HCT116 (cell line): Measurements from ENCODE around the gene TMTC2. TPM values are rescaled to one million over a fixed set of nuclear protein-coding genes. Genes with fewer than 3 reads are reported as not detected.

Experiments
- ATAC-seq: fragments of 200-7000 bp; cut with Tn5 transposase; 2 replicates; pipeline ENCODE4 v1.9.1; 2020; ENCODE audit warnings: mild to moderate bottlenecking, moderate library complexity
- BruUV-seq: library from RNA; stranded (reverse); fragments of 400-500 nt; replicated peaks from 2 replicates; lab custom pipeline; 2021; lab: Mats Ljungman, UMichigan
- CTCF ChIA-PET: fragments of 300-600 bp; sonication (Branson Sonifier 250); formaldehyde crosslinking; loops from one replicate; lab custom pipeline; 2021; ENCODE audit warnings: antibody characterized with exemption; lab: Charles Lee
- POLR2A ChIA-PET: fragments of 300-600, 350-600 bp; sonication (Branson Sonifier 250); formaldehyde crosslinking; loops from one replicate; lab custom pipeline; 2021; ENCODE audit warnings: antibody characterized with exemption; lab: Charles Lee
- RAD21 ChIA-PET, 2 experiments: fragments of 300-600 bp; sonication (Branson Sonifier 250); formaldehyde crosslinking; loops; one replicate each; lab custom pipeline; 2023; ENCODE audit warnings: low total read pairs in 2 of 2; ENCODE audit not compliant: uncharacterized antibody in 2 of 2, unreplicated experiment in 2 of 2, low non-redundant PET in 1 of 2; lab: Charles Lee
- DNase-seq: peaks from one replicate; pipeline ENCODE4 v3.0.0-alpha.2; 2010; ENCODE audit warnings: low read depth, low spot score
- H2AFZ ChIP-seq: fragments of 200-600 bp; shearing (Covaris generic), sonication (generic); 2 replicates; pipeline ENCODE4 v1.6.1; 2017; ENCODE audit warnings: low read depth, mixed run types, mixed read lengths, antibody characterized with exemption, low read length; ENCODE audit not compliant: poor library complexity, severe bottlenecking
- H3K27ac ChIP-seq: 2 replicates; pipeline ENCODE4 v1.5.1; 2012; ENCODE audit warnings: low read depth, low read length
- H3K27me3 ChIP-seq: fragments of 200-600 bp; sonication (generic); 2 replicates; pipeline ENCODE4 v1.6.1; 2016; ENCODE audit warnings: mixed run types, low read length, mixed read lengths; ENCODE audit not compliant: insufficient read depth
- H3K36me3 ChIP-seq, 2 experiments: fragments of 200-500 bp in 1 of 2; fragments of 200-600 bp in 1 of 2; sonication (Bioruptor generic) in 1 of 2; sonication (generic) in 1 of 2; 2 replicates each; pipeline versions ENCODE4 v1.5.1 to v1.6.1; 2014 to 2016; ENCODE audit warnings: low read length in 2 of 2, inconsistent platforms in 1 of 2, mixed read lengths in 1 of 2, mixed run types in 1 of 2; ENCODE audit not compliant: insufficient read depth in 2 of 2, control insufficient read depth in 1 of 2
- H3K4me1 ChIP-seq, 2 experiments: fragments of 200-600 bp in 1 of 2; sonication (generic) in 1 of 2; 2 replicates each; pipeline versions ENCODE4 v1.5.1 to v1.6.1; 2012 to 2017; ENCODE audit warnings: low read length in 2 of 2, inconsistent platforms in 1 of 2, mild to moderate bottlenecking in 1 of 2, mixed read lengths in 1 of 2, mixed run types in 1 of 2, moderate library complexity in 1 of 2; ENCODE audit not compliant: insufficient read depth in 2 of 2, control insufficient read depth in 1 of 2
- H3K4me2 ChIP-seq: fragments of 200-600 bp; sonication (generic); 2 replicates; pipeline ENCODE4 v1.6.1; 2017; ENCODE audit warnings: mixed run types, low read length, mixed read lengths
- H3K4me3 ChIP-seq, 2 experiments: fragments of 200-600 bp in 1 of 2; sonication (generic) in 1 of 2; replicated peaks in 1 of 2; 2 replicates each; pipeline ENCODE4 v1.5.1; 2011 to 2016; ENCODE audit warnings: low read length in 2 of 2, control low read depth in 1 of 2, low read depth in 1 of 2, mild to moderate bottlenecking in 1 of 2, mixed read lengths in 1 of 2, mixed run types in 1 of 2
- H3K79me2 ChIP-seq: fragments of 200-600 bp; sonication (generic); 2 replicates; pipeline ENCODE4 v1.6.1; 2017; ENCODE audit warnings: mild to moderate bottlenecking, mixed run types, low read length, moderate library complexity, mixed read lengths; ENCODE audit not compliant: insufficient read depth
- H3K9ac ChIP-seq: fragments of 200-600 bp; sonication (generic); 2 replicates; pipeline ENCODE4 v1.6.1; 2016; ENCODE audit warnings: low read length, mixed read lengths
- H3K9me2 ChIP-seq: fragments of 200-600 bp; sonication (generic), shearing (Covaris generic); 2 replicates; pipeline ENCODE4 v1.6.1; 2017; ENCODE audit warnings: mixed run types, mild to moderate bottlenecking, moderate library complexity; ENCODE audit not compliant: insufficient read depth
- H3K9me3 ChIP-seq, 2 experiments: fragments of 200-500 bp in 1 of 2; fragments of 200-600 bp in 1 of 2; sonication (Bioruptor generic) in 1 of 2; sonication (generic) in 1 of 2; 2 replicates each; pipeline ENCODE4 v1.6.1; 2014 to 2017; ENCODE audit warnings: low read length in 2 of 2, mixed read lengths in 2 of 2, inconsistent platforms in 1 of 2, low read depth in 1 of 2, mild to moderate bottlenecking in 1 of 2, mixed run types in 1 of 2, moderate library complexity in 1 of 2; ENCODE audit not compliant: control insufficient read depth in 1 of 2, insufficient read depth in 1 of 2
- H4K20me1 ChIP-seq: fragments of 200-600 bp; sonication (generic), shearing (Covaris generic); 2 replicates; pipeline ENCODE4 v1.6.1; 2017; ENCODE audit warnings: mixed run types, mild to moderate bottlenecking, moderate library complexity; ENCODE audit not compliant: insufficient read depth
- CBX3 ChIP-seq: IDR thresholded peaks from 2 replicates; pipeline ENCODE4 v1.6.1; 2012; ENCODE audit warnings: low read depth
- CEBPB ChIP-seq: IDR thresholded peaks from 2 replicates; pipeline ENCODE4 v1.6.1; 2012; ENCODE audit warnings: low read depth
- EGR1 ChIP-seq: IDR thresholded peaks from 2 replicates; pipeline ENCODE4 v1.6.1; 2012; ENCODE audit warnings: low read depth
- EZH2 ChIP-seq: fragments of 200-600 bp; sonication (generic); IDR thresholded peaks from 2 replicates; pipeline ENCODE4 v1.6.1; 2017; ENCODE audit warnings: antibody characterized with exemption, mixed run types
- EZH2phosphoT487 ChIP-seq: fragments of 200-600 bp; IDR thresholded peaks from 2 replicates; pipeline ENCODE4 v1.6.1; 2018; ENCODE audit warnings: antibody characterized with exemption, borderline replicate concordance
- MAX ChIP-seq: IDR thresholded peaks from 2 replicates; pipeline ENCODE4 v1.6.1; 2012
- RAD21 ChIP-seq: IDR thresholded peaks from 2 replicates; pipeline ENCODE4 v1.6.1; 2012; ENCODE audit warnings: low read depth, mild to moderate bottlenecking
- REST ChIP-seq: IDR thresholded peaks from 2 replicates; pipeline ENCODE4 v1.6.1; 2012; ENCODE audit warnings: low read depth
- SIN3A ChIP-seq: IDR thresholded peaks from 2 replicates; pipeline ENCODE4 v1.6.1; 2012; ENCODE audit warnings: low read depth
- SP1 ChIP-seq: IDR thresholded peaks from 2 replicates; pipeline ENCODE4 v1.6.1; 2012; ENCODE audit warnings: low read depth
- TCF7L2 ChIP-seq: IDR thresholded peaks from 2 replicates; pipeline ENCODE4 v1.7.0; 2011; ENCODE audit warnings: borderline replicate concordance, inconsistent platforms; ENCODE audit not compliant: insufficient read depth, insufficient read length; ENCODE audit errors: extremely low read depth
- YY1 ChIP-seq: IDR thresholded peaks from 2 replicates; pipeline ENCODE4 v1.6.1; 2011; ENCODE audit warnings: low read length, low read depth, moderate library complexity, mild to moderate bottlenecking; ENCODE audit not compliant: insufficient replicate concordance; ENCODE audit errors: extremely low read depth
- ZBTB33 ChIP-seq: IDR thresholded peaks from 2 replicates; pipeline ENCODE4 v1.6.1; 2011; ENCODE audit warnings: mild to moderate bottlenecking, low read length, moderate library complexity; ENCODE audit not compliant: insufficient replicate concordance; ENCODE audit errors: extremely low read depth
- ZNF274 ChIP-seq: fragments of 200-500 bp; sonication (Bioruptor generic); IDR thresholded peaks from 2 replicates; pipeline ENCODE4 v1.6.1; 2014; ENCODE audit warnings: mild to moderate bottlenecking, low read depth, low read length, inconsistent platforms
- intact Hi-C: fragments of 100-400 bp; cut with micrococcal nuclease; formaldehyde crosslinking; loops from 2 replicates; pipeline ENCODE4 v1.10.0; 2022
- total RNA-seq: library from RNA; stranded (reverse); gene quantifications from one replicate; pipeline ENCODE4 v1.2.1, GENCODE V29; 2021; ENCODE audit not compliant: unreplicated experiment

The TMTC2 gene
- total RNA-seq, 1 experiment from 2014 or later, result 11.5 TPM

GRCh38 chr12:82966001-82966559, 279.4 kb downstream of the TMTC2 start:
- POLR2A ChIA-PET, result no interaction called here
- H3K36me3 ChIP-seq, result no peaks in the 10 kb centered on the region
- CTCF ChIA-PET, result interaction anchor here (0.6 kb wide), 1 partner anchor 39 kb away, joined by 3 read pairs; no protein-coding TSS in a partner anchor
- no TSS peak for BruUV-seq
- no peaks in the 10 kb centered on the region for H3K9me3 ChIP-seq
- H2AFZ ChIP-seq, result no peak overlapping the region
- RAD21 ChIA-PET, result no interaction called here
- no peak overlapping the region for H3K27ac ChIP-seq
- ATAC-seq (no peak), DNase-seq (no peak)
- H3K27me3 ChIP-seq, result no peaks in the 10 kb centered on the region
- TF ChIP-seq REST (no peak), ZBTB33 (no peak), EZH2phosphoT487 (no peak), CBX3 (no peak), YY1 (no peak), MAX (no peak), EGR1 (no peak), SIN3A (no peak), TCF7L2 (no peak), RAD21 (no peak), CEBPB (no peak), SP1 (no peak), EZH2 (no peak), ZNF274 (no peak)
- TF ChIP-seq, all 23 proteins: peak for 0
- Histone ChIP-seq H3K4me2 (no peak overlapping the region), H4K20me1 (no peaks in the 10 kb centered on the region), H3K4me1 (no peaks in the 10 kb centered on the region), H3K79me2 (no peaks in the 10 kb centered on the region), H3K4me3 (no peak overlapping the region), H3K9ac (no peak overlapping the region), H3K9me2 (no peaks in the 10 kb centered on the region)
- intact Hi-C loops, result no loop called here
